ENCODE results near the gene TNFRSF9.
"Not testable (repeated sequence)": the region's sequence is repeated elsewhere in the genome, so short reads cannot be mapped to it uniquely, and the experiment has no call there.

The TNFRSF9 gene

GRCh38 chr1:7921796-7922195 lies 18.8 kb downstream of the TNFRSF9 start:
- peak in 1 of 56 donors; percentile 1 for DNase-seq

DNA sequence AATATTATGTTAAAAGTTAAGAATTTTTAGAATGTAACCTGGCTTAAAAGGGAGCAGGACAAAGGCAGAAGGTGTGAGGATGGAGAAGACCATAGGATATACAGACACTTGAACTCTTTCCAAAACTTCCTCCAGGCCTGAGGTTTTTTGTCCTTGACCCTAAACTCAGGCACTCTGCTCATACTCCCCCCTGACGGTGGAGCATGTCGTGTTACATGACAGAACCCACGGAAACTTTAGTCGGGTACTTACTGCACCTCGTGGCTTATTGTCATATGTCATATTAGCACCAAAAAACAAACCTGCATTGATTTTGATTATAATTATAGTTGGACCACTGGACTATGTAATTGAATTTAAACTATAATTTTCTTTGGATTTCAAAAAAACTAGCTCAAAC lies 20.8 kb downstream of the TNFRSF9 start:
- no peak for DNase-seq

GRCh38 chr1:7917971-7918370 lies 22.7 kb downstream of the TNFRSF9 start:
- not testable (repeated sequence) for DNase-seq

DNA sequence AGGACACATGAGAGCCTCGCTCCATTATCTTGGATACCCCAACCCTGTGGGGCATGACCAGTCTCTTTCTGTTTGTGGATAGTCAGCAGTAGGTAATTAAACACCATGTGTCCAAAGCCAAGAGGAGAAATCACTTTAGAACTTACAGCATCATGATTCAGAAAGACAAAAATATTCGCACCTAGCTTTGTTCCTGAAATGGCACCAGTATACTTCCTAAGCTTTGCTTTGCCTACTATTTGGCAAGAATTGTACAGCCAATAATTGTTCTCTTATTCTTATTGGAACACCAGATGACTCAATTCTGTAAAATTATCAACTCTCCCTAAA lies 24.2 kb downstream of the TNFRSF9 start:
- peak in 3 of 56 donors; percentile 8 to 26 (median 10) for DNase-seq

GRCh38 chr1:7915826-7916500 lies 24.7 kb downstream of the TNFRSF9 start:
- DNase-seq = no peak

GRCh38 chr1:7912743-7913557 lies 27.7 kb downstream of the TNFRSF9 start:
- DNase-seq = no peak

DNA sequence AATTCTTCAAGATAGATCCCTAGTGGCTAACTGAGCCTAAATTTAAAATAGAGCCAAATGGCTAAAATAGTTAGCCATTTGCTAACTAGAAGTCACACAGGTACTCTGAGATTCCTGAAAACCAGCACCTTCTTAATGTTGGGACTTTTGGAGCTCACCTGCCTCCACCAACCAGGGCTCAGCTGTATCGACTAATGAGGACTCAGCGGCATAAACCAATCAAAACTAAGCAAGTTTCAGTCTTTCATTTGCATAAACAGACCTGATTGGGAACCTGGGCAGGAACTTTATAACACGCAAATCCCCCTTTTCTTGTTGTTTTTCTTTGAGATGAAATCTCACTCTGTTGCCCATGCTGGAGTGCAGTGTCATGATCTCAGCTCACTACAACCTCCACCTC lies 28.5 kb downstream of the TNFRSF9 start:
- DNase-seq = no peak

- DNase-seq = no peak
These were observed 35.4 kb downstream of the TNFRSF9 start for GRCh38 chr1:7905262-7905661.

DNA sequence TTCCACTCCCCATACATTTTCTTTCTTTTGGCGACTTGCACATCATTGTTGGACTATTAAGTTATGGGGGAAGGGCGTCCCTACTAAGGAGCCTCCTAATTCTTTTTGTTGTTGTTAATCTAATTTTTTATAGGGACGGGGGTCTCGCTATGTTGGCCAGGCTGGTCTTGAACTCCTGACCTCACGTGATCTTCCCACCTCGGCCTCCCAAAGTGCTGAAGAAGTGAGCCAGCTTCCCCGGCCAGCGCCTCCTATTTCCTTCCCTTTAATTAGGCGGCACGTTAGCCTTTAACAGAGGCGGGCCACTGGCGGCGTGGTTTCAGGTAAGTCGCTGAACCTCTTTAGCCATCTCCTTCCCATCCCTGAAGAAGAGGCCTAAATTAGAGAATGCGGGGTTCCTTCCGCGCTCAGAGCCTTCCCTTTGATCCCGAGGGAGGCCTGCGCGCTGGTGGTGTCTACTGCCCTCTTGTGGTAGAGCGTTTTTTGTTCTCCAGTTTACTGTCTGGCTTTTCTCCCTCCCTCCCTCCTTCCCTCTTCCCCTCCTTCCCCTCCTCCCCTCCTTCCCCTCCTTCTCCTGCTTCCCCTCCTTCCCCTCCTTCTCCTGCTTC lies 38.1 kb downstream of the TNFRSF9 start:
- DNase-seq = peak in 41 of 56 donors; percentile 2 to 72 (median 27)

- no peak for DNase-seq
These were observed 40.9 kb downstream of the TNFRSF9 start for GRCh38 chr1:7899741-7900140.

DNA sequence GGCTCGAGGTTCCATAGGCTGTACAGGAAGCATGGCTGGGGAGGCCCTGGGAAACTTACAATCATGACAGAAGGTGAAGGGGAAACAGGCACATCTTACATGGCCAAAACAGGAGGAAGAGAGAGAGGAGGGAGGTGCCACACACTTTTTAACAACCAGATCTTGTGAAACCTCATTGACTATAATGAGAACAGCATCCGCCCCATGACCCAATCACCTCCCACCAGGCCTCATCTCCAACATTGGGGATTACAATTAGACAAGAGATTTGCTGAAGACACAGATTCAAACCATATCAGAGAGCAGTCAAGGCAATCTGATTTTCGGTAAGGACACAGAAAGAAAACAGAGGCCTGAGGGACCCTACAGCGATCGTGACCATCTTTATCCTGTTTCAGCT lies 41.7 kb downstream of the TNFRSF9 start:
- DNase-seq = no peak

DNA sequence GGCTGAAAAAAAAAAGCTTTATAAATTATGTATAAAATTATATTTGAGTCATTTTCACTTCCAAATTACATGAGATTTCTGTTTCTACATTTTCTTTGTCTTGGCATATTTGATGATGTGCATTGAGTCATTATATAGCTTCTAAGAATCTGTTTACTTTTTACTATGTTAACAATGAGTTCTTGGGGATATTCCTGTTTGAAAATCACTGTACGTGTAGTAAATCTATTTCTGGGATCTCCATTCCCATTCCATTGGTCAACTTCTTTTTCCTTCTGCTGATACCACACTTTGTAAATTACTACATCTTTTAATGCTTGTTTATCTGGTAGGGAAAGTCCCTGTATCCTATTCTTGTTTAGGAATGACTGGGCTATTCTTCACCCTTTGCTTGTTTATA lies 43.6 kb downstream of the TNFRSF9 start:
- no peak for DNase-seq

DNA sequence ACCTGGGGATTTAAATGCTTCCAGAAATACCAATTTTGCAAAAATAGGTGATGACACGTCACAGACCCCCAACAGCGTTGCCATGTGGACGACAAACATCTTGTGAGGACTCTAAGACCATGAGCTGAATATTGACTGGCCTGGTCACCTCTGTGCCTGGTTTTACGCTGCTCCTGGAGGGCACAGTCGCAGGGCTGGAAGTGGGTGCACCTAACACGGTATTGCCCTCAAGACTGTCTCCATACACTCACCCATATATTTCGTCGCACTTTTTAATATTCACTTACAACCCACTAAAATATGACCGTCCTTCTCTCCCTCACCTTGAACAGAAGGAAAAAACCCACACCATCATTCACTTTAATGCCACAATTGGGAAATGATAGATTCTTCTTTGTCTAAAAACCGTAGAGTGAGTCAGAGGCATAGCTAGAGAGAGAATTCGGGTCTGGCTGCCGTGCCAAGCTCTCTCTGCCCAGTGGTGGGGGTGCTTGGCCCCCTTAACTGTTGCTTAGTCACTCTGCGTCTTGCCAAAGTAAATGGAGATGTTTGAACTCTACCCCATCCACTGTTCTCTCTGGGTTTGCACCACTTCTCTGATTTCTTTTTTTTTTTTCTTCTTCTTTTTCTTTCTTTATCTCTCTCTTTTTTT lies 47.0 kb downstream of the TNFRSF9 start:
- peak in 1 of 56 donors; percentile 18 for DNase-seq

DNA sequence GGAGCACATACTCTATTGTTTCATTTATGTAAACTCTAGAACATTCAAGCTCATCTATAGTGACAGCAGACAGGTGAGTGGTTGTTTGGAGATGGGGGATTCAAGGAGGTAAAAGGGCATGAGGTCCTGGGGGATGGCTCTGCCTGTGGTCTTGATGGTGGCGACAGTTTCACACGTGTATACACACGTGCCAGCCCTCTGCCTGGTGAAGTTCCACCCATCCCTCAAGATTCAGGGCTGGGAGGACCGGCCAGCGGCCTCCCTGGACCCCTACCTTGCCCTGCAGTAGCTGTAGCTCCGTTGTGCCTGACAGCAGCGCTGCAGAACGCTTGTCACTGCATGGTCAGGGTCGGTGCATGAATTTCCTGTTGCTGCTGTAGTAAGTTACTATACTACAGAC lies 48.8 kb downstream of the TNFRSF9 start:
- DNase-seq = no peak

GRCh38 chr1:7890853-7891252 lies 49.8 kb downstream of the TNFRSF9 start:
- no peak for DNase-seq

- DNase-seq = no peak
These were observed 52.2 kb downstream of the TNFRSF9 start for GRCh38 chr1:7888248-7889081.

- DNase-seq = peak in 8 of 56 donors; percentile 4 to 42 (median 20)
These were observed 54.3 kb downstream of the TNFRSF9 start for GRCh38 chr1:7886405-7886745.

DNA sequence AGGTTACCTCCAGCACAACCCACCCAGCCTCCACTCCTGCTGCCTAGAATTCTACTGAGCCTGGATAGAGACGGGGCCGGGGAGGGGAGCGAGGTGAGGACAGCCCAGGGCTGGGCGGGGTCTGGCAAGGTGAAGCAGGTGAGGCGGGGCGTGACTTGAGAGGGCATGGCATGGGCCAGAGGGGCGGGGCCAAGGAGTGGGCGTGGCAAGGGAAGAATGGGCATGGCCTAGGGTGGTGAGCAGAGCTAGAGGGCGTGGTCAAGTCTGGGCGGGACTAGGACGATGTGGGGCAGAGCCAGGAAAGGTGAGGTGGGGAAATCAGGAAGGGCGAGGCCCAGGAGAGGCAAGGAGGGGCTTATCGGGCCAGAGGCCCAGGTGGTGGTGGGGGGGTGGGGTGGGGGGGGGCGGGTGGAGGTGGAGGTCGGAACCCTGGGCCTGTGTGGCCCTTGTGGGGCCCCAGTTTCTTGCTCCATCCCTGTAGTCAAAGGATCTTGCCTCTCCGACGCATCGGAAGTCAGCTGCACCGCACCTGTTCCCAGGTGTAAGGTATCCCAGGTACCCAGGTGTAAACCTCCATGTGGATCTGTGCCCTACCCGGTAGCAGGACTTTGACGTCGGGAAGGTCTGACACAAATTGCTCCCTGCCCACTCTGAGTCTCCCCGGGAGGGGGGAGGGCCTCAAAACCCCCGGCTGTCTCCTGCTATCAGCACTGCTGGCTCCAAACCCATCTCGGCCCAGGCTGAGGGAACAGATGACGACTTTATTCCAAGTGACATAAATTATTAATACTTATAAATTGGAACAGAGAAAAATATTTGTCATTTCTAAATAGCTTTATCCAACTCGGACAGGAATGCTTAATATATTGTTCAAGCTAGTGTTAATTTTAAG lies 54.9 kb downstream of the TNFRSF9 start:
- DNase-seq = peak in 1 of 56 donors; percentile 2

DNA sequence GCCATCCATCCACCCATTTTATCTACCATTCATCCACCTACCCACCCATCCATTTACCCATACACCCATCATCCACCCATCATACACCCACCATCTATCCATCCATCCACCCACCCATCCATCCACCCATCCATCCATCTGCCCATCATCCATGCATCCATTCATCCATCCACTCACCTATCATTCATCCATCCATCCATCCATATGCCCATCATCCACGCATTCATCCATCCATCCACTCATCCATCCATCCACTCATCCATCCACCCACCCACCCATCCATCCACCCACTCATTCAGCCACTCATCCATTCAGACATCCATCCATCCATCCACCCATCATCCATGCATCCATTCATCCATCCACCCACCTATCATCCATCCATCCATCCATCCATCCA lies 55.9 kb downstream of the TNFRSF9 start:
- DNase-seq = no peak

DNA sequence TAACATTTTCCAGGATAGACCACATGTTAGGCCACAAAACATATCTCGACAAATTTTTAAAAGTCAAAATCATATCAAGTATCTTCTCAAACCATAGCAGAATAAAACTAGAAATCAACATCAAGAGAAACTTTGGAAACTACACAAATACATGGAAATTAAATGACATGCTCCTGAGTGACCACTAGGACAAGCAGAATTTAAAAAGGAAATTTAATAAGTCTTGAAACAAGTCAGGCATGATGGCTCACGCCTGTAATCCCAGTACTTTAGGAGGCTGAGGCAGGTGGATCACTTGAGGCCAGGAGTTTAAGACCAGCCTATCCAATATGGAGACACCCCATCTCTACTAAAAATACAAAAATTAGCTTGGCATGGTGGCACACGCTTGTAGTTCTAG lies 61.4 kb downstream of the TNFRSF9 start:
- no peak for DNase-seq
